Measurements from ENCODE around the gene ZNF513.

DNA sequence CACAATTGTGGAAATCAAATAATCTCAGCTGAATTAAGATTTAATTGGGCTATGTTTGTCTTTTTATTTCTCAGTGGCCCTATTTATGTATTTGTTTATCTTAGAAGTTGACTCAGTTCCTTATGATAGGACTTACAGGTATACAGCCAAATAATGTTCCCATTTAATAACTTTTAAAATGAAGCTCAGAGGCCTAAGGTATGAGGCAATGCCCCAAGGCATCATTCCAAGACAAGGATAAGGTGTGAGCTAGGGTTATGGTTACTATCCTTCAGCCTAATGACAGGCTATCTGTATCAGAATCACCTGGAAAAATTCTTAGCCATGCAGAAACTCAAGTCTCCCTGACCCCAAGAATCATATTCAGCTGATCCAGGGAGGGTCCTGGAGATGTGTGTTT, 40.5 kb upstream of the ZNF513 start:
- TF ChIP-seq CTCF (IDR thresholded peaks at IDR 0.05) (no peak), EZH2 (IDR thresholded peaks at IDR 0.05; ENCODE audit: borderline replicate concordance, insufficient read depth, low read depth, low read length, poor library complexity, severe bottlenecking) (no peak)
